Measurements from ENCODE around the gene ETFA. TPM values are rescaled to one million over a fixed set of nuclear protein-coding genes. Genes with fewer than 3 reads are reported as not detected.

Gene ETFA
- total RNA-seq, 1 donor from 2014 or later = 109 TPM

DNA sequence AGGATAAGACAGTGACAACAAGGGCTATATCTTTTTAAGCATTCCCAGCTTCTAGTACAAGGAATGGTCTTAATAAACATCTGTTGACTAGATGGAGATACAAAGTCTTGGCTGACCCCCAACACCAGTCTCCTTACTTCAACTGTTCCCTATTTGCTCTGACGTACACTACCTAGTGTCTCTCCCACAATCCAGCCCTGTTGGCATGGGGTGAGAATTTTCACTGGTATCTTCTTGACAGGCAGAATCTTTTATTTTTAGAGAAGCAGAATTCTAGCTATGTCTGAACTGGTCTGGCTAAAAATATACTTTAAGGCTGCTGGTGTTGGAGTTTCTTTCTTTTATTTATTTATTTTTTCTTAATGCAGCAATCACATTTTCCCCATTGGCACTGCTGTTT lies 82.0 kb downstream of the ETFA start:
- no peak for DNase-seq (ENCODE audit: low read depth, low spot score)
- Mint-ChIP-seq H3K9me3 (no peaks in the 10 kb centered on the region), H3K36me3 (ENCODE audit: low read depth) (peaks cover 15% of the 10 kb centered on the region), H3K4me1 (no peaks in the 10 kb centered on the region), H3K27ac (ENCODE audit: unreplicated experiment) (no peak overlapping the region), H3K27me3 (ENCODE audit: low read depth) (no peaks in the 10 kb centered on the region), H3K4me3 (no peak overlapping the region)
- TF ChIP-seq, protein P1, sequence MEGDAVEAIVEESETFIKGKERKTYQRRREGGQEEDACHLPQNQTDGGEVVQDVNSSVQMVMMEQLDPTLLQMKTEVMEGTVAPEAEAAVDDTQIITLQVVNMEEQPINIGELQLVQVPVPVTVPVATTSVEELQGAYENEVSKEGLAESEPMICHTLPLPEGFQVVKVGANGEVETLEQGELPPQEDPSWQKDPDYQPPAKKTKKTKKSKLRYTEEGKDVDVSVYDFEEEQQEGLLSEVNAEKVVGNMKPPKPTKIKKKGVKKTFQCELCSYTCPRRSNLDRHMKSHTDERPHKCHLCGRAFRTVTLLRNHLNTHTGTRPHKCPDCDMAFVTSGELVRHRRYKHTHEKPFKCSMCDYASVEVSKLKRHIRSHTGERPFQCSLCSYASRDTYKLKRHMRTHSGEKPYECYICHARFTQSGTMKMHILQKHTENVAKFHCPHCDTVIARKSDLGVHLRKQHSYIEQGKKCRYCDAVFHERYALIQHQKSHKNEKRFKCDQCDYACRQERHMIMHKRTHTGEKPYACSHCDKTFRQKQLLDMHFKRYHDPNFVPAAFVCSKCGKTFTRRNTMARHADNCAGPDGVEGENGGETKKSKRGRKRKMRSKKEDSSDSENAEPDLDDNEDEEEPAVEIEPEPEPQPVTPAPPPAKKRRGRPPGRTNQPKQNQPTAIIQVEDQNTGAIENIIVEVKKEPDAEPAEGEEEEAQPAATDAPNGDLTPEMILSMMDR (conservative IDR thresholded peaks at IDR 0.05) = no peak

DNA sequence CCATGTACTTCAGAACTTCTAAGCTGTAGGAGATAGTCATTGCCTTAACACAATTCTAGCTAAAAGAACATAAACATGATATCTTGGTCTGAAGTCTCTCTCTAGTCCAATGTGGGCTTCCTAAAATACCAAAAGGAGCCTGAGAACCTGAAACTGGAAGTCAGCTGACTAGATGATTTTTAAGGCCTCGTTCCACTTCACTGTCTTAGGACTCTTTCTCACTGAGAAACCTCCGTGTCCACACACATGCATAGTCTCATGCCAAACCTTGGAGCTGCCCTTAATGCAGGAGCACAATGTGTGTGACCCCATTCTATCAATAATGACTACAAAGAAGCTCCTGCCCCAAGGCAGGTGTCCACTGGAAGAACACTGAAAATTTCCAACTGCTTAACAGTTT lies 87.7 kb downstream of the ETFA start:
- Mint-ChIP-seq H3K36me3 (ENCODE audit: low read depth) (peaks cover 37% of the 10 kb centered on the region), H3K27me3 (ENCODE audit: low read depth) (no peaks in the 10 kb centered on the region), H3K4me1 (no peaks in the 10 kb centered on the region), H3K27ac (ENCODE audit: unreplicated experiment) (no peak overlapping the region), H3K4me3 (no peak overlapping the region), H3K9me3 (peaks cover 9% of the 10 kb centered on the region)
- TF ChIP-seq, protein P1 (conservative IDR thresholded peaks at IDR 0.05) = no peak
- DNase-seq (ENCODE audit: low read depth, low spot score) = no peak

DNA sequence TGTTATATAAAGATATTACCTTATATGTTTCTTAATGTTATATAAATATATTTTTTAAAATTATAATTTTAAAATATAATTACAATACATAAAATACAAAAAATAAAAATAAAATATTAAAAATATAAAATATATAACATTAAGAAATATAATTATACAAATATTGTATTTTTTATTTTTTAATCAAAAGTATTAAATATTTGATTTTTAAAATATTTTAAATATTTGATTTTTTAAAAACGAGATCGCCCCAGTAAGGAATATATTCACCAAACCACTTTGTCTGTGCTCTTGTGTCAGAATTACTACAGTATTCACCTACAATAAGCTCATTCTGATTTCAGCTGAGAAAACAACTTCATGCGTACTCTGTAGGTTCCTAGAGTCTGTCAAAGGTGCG lies 89.1 kb downstream of the ETFA start:
- Mint-ChIP-seq H3K4me1 (no peaks in the 10 kb centered on the region), H3K36me3 (ENCODE audit: low read depth) (peaks cover 39% of the 10 kb centered on the region), H3K27ac (ENCODE audit: unreplicated experiment) (no peak overlapping the region), H3K4me3 (no peak overlapping the region), H3K27me3 (ENCODE audit: low read depth) (no peaks in the 10 kb centered on the region), H3K9me3 (peaks cover 9% of the 10 kb centered on the region)
- TF ChIP-seq, protein P1 (conservative IDR thresholded peaks at IDR 0.05) = no peak
- DNase-seq (ENCODE audit: low read depth, low spot score) = no peak

DNA sequence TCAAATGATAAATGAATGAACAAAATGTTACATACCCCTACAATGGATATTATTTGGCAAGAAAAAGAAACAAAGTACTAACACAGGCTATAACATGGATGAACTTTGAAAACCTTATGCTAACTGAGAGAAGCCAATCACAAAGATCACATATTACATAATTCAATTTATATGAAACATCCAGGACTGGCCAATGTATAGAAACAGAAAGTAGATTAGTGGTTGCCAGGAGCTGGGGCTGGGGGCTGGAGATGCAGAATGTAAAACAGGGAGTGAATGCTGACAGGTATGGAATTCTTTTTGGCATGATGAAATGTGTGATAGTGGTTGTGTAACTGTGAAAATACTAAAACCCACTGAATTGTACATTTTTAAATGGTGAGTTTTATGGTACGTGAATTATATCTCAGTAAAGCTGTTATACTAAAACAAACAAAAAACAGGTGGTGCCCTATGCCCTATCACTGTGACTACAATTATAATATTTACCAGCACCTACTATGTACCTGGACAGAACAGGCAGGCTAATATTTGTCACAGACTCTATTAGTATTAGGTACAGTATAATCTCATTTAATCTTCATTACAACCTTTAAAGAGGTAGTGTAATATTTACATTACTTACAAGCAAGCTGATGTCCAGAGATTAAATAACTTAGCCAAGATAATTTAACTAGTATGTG lies 90.0 kb downstream of the ETFA start:
- peaks cover 40% of the 10 kb centered on the region for H3K36me3 Mint-ChIP-seq (ENCODE audit: low read depth)
- DNase-seq (ENCODE audit: low read depth, low spot score) = no peak
- no peaks in the 10 kb centered on the region for H3K4me1 Mint-ChIP-seq
- TF ChIP-seq, protein P1 (conservative IDR thresholded peaks at IDR 0.05) = no peak
- no peaks in the 10 kb centered on the region for H3K27me3 Mint-ChIP-seq (ENCODE audit: low read depth)
- H3K27ac Mint-ChIP-seq (ENCODE audit: unreplicated experiment) = no peak overlapping the region
- peaks cover 9% of the 10 kb centered on the region for H3K9me3 Mint-ChIP-seq
- no peak overlapping the region for H3K4me3 Mint-ChIP-seq

DNA sequence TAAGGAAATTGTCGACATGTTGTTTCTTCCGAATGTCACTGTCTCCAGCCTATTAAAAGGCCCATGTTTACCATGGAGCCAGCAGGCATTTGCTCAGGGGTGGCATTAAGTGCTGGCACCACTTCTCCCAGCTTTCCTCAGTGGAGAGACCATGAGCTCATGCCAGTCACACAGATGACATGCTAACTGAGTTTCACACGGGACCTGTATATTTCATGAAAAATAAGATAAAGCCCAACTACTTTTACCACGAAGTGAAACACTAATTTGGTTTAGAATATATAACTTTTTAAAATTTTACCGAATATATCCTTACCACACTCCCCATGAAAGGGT lies 93.4 kb downstream of the ETFA start:
- H3K9me3 Mint-ChIP-seq = peaks cover 9% of the 10 kb centered on the region
- no peak overlapping the region for H3K27ac Mint-ChIP-seq (ENCODE audit: unreplicated experiment)
- H3K27me3 Mint-ChIP-seq (ENCODE audit: low read depth) = no peaks in the 10 kb centered on the region
- peaks cover 5% of the 10 kb centered on the region for H3K4me1 Mint-ChIP-seq
- no peak overlapping the region for H3K4me3 Mint-ChIP-seq
- peaks cover 29% of the 10 kb centered on the region for H3K36me3 Mint-ChIP-seq (ENCODE audit: low read depth)
- DNase-seq (ENCODE audit: low read depth, low spot score) = no peak
- TF ChIP-seq, protein P1 (conservative IDR thresholded peaks at IDR 0.05) = no peak

All from neural crest cell (in vitro differentiated cells).